Measurements from ENCODE around the gene SLC9A5. TPM values are rescaled to one million over a fixed set of nuclear protein-coding genes. Genes with fewer than 3 reads are reported as not detected.

SLC9A5 gene
- total RNA-seq, 1 experiment from 2014 or later, result 1.1 TPM

GRCh38 chr16:67302970-67303369 lies 54.2 kb downstream of the SLC9A5 start:
- ATAC-seq (no peak), DNase-seq (no peak)
- intact Hi-C loops (cut with micrococcal nuclease), result no loop called here
- POLR2A ChIA-PET (ENCODE audit: unreplicated experiment), result interaction anchor here (0.6 kb wide), 1 partner anchor 57 kb away, joined by 3 read pairs; no protein-coding TSS in a partner anchor
- H3K79me2 ChIP-seq (ENCODE audit: low read length), result no peaks in the 10 kb centered on the region
- no peak overlapping the region for H3K4me3 ChIP-seq (ENCODE audit: low read length)
- H3F3A ChIP-seq (ENCODE audit: low read length, unreplicated experiment), result no peaks in the 10 kb centered on the region
- no peaks in the 10 kb centered on the region for H3K9me2 ChIP-seq (replicated peaks; ENCODE audit: low read length)
- H3K27ac ChIP-seq (ENCODE audit: low read length), result no peak overlapping the region
- no peak overlapping the region for H2AFZ ChIP-seq (ENCODE audit: low read length)
- H3K4me1 ChIP-seq (ENCODE audit: insufficient read depth, low read length), result no peaks in the 10 kb centered on the region
- no TSS peak for BruUV-seq (replicated peaks)
- H3K4me2 ChIP-seq (ENCODE audit: low read length), result no peak overlapping the region
- no peak for TF ChIP-seq EZH2phosphoT487 (IDR thresholded peaks at IDR 0.05; ENCODE audit: borderline replicate concordance, low read length)
- TF ChIP-seq CTCF (conservative IDR thresholded peaks at IDR 0.05; ENCODE audit: low read depth, low read length), result no peak
- no peak for TF ChIP-seq EZH2 (IDR thresholded peaks at IDR 0.05; ENCODE audit: low read length, unreplicated experiment)
- H3K9ac ChIP-seq (ENCODE audit: low read length), result no peak overlapping the region
- no peaks in the 10 kb centered on the region for H4K20me1 ChIP-seq (ENCODE audit: low read length)
- CTCF ChIA-PET, result no interaction called here
- H3K36me3 ChIP-seq (ENCODE audit: low read depth, low read length), result no peaks in the 10 kb centered on the region
- H3K27me3 ChIP-seq (ENCODE audit: low read length), result no peaks in the 10 kb centered on the region
- no peaks in the 10 kb centered on the region for H3K9me3 ChIP-seq (ENCODE audit: low read length)

GRCh38 chr16:67304020-67304419 lies 55.2 kb downstream of the SLC9A5 start:
- H3K27me3 ChIP-seq (ENCODE audit: low read length), result no peaks in the 10 kb centered on the region
- H3K9ac ChIP-seq (ENCODE audit: low read length), result no peak overlapping the region
- intact Hi-C loops (cut with micrococcal nuclease), result no loop called here
- H3K9me2 ChIP-seq (replicated peaks; ENCODE audit: low read length), result no peaks in the 10 kb centered on the region
- BruUV-seq (replicated peaks), result no TSS peak
- TF ChIP-seq CTCF (conservative IDR thresholded peaks at IDR 0.05; ENCODE audit: low read depth, low read length) (no peak), EZH2phosphoT487 (IDR thresholded peaks at IDR 0.05; ENCODE audit: borderline replicate concordance, low read length) (no peak), EZH2 (IDR thresholded peaks at IDR 0.05; ENCODE audit: low read length, unreplicated experiment) (no peak)
- no peaks in the 10 kb centered on the region for H3K4me1 ChIP-seq (ENCODE audit: insufficient read depth, low read length)
- H3K36me3 ChIP-seq (ENCODE audit: low read depth, low read length), result no peaks in the 10 kb centered on the region
- no peak overlapping the region for H3K4me3 ChIP-seq (ENCODE audit: low read length)
- ChIA-PET CTCF (no interaction called here), POLR2A (ENCODE audit: unreplicated experiment) (no interaction called here)
- H3K79me2 ChIP-seq (ENCODE audit: low read length), result no peaks in the 10 kb centered on the region
- DNase-seq (no peak), ATAC-seq (no peak)
- no peak overlapping the region for H3K4me2 ChIP-seq (ENCODE audit: low read length)
- H3F3A ChIP-seq (ENCODE audit: low read length, unreplicated experiment), result no peaks in the 10 kb centered on the region
- no peak overlapping the region for H2AFZ ChIP-seq (ENCODE audit: low read length)
- no peak overlapping the region for H3K27ac ChIP-seq (ENCODE audit: low read length)
- H3K9me3 ChIP-seq (ENCODE audit: low read length), result no peaks in the 10 kb centered on the region
- H4K20me1 ChIP-seq (ENCODE audit: low read length), result no peaks in the 10 kb centered on the region

- CTCF ChIA-PET, result no interaction called here
- POLR2A ChIA-PET (ENCODE audit: unreplicated experiment), result no interaction called here
- DNase-seq, result no peak
Observed at GRCh38 chr16:67305216-67306071, 56.7 kb downstream of the SLC9A5 start.

More at GRCh38 chr16:67305216-67306071, 56.7 kb downstream of the SLC9A5 start:
- Histone ChIP-seq H3K9me3 (ENCODE audit: low read length) (no peaks in the 10 kb centered on the region), H2AFZ (ENCODE audit: low read length) (no peak overlapping the region), H3K9me2 (replicated peaks; ENCODE audit: low read length) (no peaks in the 10 kb centered on the region), H3K4me1 (ENCODE audit: insufficient read depth, low read length) (no peaks in the 10 kb centered on the region), H3K27ac (ENCODE audit: low read length) (no peak overlapping the region), H3K4me2 (ENCODE audit: low read length) (no peak overlapping the region), H3F3A (ENCODE audit: low read length, unreplicated experiment) (no peaks in the 10 kb centered on the region), H3K36me3 (ENCODE audit: low read depth, low read length) (no peaks in the 10 kb centered on the region), H3K79me2 (ENCODE audit: low read length) (no peaks in the 10 kb centered on the region), H3K4me3 (ENCODE audit: low read length) (no peak overlapping the region), H3K9ac (ENCODE audit: low read length) (no peak overlapping the region), H3K27me3 (ENCODE audit: low read length) (no peaks in the 10 kb centered on the region), H4K20me1 (ENCODE audit: low read length) (no peaks in the 10 kb centered on the region)
- no TSS peak for BruUV-seq (replicated peaks)
- intact Hi-C loops (cut with micrococcal nuclease), result no loop called here
- no peak for ATAC-seq
- TF ChIP-seq CTCF (conservative IDR thresholded peaks at IDR 0.05; ENCODE audit: low read depth, low read length), result 0 out of 2 replicates have a peak, but pooled peaks have one; percentile 15
- no peak for TF ChIP-seq EZH2phosphoT487 (IDR thresholded peaks at IDR 0.05; ENCODE audit: borderline replicate concordance, low read length)

Data from PC-3 (cell line).